ENCODE results near the gene NOX4.
"Not testable (repeated sequence)": the region's sequence is repeated elsewhere in the genome, so short reads cannot be mapped to it uniquely, and the experiment has no call there.

- TF ChIP-seq CTCF, POLR2A (IDR thresholded peaks at IDR 0.05): not testable (repeated sequence)
Measured at GRCh38 chr11:89382986-89383385, 108.2 kb downstream of the NOX4 start.
